Right kidney (tissue), 1 donor: Measurements from ENCODE around the gene KSR1.

Source experiments
- DNase-seq: peaks from one replicate; pipeline ENCODE4 v3.0.0-alpha.2; 2016

KSR1 gene

DNA sequence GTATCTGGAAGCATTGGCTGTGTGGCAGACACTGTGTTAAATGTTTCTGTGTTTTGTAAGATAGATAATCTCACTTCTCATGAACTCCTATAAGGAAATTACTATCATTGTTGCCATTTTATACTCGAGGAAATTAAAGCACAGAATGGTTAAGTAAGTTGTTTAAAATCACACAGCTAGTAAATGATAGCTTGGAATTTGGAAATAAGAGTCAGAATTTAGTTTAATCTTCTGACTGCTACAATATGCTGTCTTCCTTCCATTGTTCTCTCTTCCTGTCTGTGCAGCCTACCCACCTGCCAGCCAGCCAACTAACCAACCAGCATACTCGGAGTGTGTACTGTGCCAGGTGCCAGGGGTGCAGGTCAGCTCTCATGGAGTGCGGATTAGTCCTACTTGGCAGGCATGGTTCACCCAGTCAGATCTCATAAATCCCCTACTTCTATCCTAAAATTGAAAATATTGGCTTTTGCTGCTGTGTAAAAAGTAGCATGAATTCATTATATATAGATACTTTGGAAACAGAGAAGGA is 94.8 kb downstream of the KSR1 start:
- no peak for DNase-seq

DNA sequence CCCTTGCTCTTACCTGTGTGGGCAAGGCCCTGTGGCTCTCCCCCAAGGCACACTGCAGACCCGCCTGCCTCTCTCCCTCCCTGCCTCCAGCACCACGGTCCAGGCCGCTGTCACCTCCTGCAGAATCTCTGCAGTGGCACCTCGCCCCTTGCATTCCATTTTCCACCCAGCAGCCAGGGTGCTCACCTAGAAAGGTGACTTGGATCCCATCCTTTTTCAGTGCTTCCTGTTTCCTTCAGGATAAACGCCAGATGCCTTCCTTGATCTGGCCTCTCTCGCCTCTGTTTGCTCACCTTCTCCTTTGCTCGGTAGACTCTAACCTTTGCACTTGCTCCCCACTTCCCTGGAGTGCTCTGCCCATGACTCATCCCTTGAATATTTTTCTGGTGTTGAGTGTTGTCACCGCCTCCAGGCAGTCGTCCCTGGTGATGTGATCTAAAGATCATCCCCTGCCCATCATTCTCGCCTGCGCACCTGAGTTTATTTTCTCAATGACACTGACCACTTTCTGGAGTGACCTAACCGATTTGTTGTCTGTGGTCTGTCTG is 95.5 kb downstream of the KSR1 start:
- DNase-seq: no peak

DNA sequence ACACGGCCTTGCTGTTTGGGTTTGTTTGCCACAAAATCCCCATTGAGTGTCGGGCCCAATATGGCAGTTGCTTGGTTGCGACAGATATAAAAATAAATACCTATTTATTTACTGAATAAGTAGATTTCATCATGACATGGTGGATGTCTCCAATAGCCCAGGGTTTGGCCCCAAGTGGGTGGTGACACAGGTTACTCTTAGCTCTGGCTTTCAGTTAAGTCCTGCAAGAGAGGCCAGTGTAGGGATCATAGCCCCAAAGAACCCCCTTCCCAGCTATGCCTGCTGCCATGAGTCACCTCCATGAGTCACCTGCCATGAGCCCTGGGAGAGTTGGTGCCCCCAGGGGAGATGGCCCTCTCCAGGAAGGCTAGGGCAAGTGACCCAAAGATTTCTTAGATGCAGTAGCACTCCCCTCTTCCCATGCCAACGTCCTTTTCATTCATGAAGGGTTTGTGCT is 96.1 kb downstream of the KSR1 start:
- no peak for DNase-seq

DNA sequence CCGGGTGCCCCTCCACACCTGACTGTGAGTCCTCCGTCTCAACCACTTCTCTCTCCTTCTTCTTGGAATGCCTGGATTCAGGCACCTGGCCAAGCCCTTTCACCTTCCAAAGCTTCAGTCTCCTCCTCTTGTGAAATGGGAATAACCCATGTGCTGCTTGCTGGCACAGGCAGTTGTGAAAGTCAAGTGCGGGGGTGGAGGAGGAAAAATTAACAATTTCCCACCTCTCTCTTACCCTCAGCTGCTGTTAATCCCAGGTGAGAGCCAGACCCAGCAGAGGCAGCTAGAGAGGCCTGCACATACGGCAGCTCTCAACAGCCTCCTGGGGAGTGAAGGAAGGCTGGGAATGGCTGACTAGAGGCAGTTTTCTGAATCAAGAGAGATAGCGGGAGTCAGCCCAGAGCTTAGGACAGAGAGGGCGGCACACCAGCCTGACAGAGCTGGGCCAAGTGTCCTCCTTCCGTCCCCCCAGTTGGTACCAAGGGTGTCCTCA is 96.8 kb downstream of the KSR1 start:
- DNase-seq: no peak

DNA sequence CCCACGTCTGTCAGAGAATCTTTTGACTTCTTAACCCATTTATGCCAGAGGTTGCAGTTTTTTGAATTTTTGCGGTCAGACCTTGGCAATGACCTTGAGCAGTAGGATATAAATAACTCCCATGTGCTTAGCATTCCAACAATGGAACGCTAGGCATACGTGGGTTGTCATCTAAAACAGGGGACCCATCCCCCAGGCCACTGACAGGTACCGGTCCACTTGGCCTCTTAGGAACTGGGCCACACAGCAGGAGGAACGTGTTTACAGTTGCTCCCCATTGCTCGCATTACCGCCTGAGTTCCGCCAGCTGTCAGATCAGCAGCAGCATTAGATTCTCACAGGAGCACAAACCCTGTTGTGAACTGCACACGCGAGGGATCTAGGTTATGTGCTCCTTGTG is 97.9 kb downstream of the KSR1 start:
- no peak for DNase-seq

DNA sequence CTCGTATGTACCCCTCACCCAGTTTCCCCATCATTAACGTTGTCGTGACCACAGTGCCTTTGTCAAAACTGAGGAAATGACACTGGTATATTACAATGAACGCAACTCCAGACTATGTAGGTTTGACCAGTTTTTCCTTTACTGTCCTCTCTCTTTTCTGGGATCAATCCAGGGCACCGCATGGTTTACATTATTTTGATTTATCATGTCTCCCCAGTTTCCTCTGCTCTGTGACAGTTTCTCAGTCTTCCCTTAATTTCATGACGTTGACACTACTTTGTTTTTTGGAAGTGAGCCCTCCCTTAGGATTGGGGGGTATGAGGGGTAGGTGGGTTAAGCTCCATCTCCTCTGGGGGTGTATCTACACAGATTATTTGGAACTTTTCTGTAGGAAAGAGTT is 98.7 kb downstream of the KSR1 start:
- DNase-seq: no peak

DNA sequence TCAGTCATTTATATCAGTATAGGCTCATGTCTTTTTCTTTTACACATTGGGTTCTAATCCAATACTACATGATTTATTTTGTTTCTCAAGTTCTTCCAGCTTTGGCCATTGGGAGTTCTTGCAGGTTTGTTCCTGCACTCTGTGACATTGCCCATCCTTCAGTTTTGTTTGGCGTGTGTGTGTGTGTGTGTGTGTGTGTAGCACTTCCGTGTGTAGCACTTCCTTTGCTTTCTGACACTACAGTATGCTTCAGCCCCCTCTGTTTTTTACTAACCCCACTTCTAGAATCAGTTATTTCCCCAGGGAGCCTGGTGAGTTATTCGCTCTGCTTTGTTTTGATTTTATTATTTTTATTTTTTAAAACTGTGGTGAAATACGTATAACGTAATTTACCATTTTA is 99.1 kb downstream of the KSR1 start:
- no peak for DNase-seq

DNA sequence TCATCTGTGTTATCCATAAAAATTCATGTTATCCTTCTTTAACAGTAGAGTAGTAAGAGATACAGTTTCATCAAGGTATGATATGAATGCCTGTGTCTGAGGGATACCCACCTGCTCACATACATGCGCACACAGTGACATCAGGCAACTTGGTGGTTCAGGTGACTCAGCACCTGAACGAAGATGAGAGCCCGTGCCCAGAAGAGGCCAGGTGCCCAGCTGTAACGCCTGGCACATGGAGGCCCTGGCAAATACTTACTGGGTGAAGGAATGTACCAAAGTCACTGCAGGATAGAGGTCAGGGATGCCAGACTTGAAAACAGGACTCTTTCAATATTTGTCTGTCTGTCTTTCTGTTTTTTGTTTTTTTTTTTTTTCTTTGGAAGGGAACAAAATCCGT is 102.1 kb downstream of the KSR1 start:
- no peak for DNase-seq

DNA sequence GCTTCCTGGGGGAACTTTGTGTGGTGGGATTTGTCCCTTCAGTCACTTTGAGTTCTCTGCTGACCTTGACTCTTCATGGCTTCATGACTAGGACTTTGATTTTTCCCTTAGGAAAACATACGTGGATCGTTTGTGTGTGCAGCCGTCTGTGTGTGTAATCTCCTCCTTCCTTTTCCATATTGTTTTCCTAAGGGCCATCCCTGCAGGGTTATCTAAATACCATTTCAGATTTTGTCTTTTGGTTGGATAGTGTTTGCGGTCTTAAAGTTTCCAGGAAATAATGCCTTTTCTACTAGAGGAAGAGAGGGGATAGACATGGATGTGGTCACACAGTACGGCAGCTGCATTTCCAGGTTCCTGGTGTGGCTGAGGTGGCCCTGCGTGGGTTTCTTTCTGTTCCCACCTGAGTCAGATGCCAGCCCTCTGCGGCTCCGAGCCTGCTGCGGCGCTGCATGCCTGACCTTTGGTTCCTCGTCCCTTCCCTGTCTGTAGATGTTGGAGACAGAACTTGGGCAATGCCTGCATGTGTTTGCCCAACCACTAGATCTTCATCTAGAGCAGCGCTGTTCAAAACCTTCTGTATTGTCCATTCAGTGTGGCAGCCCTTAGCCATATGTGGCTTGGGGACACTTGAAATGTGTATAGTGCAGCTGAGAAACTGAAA is 102.7 kb downstream of the KSR1 start:
- DNase-seq: no peak

DNA sequence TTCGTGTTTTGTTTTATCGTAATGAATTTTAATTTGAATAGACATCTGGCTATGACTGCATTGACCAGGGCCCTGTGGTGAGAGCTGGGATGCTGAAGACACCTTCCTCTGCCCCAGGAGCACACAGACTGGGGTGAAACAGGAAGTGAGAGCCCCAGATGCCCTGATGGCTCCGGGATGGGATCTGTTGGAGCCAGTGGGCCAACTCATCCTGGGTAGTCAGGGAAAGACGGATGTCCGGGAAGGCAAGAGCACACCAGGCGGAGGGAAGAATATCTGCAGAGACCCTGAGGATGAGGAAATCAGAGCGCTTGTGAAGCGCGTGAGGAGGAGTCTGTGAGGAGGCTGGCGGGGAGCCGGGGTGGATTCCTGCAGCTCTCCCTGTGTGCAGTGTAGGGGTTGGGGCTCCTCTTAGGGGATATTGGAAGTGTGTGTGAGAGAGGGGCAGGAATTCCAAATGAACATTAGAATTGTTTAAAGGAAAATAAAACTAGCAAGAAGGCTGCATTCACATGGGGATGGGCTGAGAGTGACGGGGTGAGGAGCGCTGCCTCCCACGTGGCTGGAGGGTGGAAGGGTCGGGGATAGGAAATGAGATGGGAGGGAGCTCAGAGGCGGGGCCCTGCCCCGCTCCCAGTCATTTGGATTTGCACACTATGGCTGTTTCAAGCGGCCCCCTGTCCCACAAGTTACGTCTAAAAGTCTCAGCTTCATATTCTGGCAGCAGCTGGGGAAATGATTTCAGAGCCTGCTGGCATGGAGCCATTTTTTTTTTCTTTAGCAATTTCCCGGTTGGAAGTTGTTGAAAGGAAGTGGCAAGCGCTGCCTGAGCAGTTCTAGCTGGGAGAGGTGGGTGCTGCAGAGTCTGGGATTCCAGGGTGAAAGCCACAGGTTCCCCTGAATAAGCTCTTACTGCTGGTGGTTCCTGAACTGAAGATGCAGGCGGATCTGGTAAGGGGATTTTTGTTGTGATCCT is 103.5 kb downstream of the KSR1 start:
- DNase-seq: peak; percentile 69

DNA sequence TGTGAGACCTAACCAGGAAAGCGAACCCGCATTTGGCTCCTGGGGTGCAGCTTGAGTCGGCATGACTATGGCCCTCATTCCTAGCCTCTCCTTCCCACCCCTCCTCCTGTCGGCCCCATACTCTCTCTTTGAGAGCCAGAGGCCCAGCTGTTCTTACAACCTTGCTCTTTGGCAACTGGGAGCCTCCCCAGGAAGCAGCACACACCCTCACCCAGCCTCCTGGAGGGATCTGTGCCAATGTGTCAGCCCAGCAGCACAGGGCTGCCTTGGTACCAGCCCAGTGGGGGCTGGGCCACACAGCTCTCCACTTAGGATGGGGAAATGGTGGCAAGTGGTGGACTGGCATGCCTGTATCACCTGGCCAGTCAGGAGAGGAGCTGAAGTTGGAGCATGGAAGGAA is 104.4 kb downstream of the KSR1 start:
- peak; percentile 28 for DNase-seq

DNA sequence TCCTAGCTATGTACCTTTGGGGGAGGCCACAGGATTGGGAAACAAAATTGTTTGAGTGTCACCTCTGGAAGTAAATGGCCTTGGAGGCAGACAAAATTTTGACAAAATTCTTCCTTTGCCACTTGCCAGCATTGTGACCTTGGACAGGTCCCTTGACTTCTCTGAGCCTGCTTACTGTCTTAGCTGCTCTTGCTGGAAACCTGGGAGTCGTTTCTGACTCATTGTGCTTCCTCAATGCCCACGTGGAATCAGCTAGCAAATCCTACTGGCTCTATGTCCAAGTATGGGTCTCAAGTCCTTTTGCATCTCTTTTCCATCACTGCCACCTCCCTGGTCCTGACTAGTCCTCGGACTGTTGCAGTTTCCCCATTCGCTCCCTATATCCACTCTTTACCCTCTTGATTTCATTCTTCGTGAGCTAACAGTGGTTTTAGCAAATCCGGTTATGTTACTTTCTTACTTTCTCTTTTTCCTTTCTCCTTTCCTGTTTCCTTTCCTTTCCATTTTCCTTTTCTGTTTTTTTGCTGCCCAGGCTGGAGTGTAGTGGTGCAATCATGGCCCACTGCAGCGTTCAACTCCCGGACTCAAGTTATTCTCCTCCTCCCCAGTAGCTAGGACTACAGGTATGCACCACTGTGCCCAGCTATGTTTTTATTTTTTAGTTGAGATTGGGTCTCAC is 106.7 kb downstream of the KSR1 start:
- no peak for DNase-seq

DNA sequence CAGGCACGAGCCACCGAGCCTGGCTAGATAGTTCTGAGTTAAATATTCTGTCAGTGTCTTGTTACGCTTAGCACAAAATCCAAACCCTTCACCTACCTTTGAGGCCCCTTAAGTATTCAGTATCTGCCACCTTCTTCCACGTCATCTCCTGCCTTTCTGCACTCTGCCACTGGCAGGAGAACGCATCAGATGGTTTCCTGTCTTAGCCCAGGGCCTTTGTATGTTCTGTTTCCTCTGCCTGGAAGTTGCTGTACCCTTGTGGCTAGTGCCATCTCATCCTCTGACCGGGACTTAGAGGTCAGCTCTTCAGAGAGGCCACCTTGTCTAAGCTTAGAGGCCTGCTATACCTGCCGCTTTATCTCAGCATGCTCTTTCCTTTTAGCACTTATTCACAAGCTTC is 107.3 kb downstream of the KSR1 start:
- DNase-seq: no peak

DNA sequence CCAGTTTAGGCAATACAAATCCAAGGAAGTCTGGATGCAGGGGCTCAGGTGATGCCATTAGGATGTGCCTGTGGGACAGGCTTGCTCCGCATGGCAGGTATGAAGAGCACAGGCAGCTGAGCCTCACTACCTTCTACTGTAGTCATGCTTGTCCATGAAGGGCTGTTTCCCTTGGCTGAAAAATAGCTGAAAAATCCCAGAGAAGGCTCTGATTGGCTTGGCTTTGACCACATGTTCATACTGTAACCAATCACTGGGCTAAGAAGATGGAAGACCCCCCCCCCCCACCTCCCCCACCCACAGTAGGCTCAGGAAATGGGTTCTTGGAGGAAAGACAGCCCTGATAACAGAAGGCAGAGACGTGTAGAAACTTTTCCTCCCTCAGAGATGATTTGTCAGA is 108.2 kb downstream of the KSR1 start:
- DNase-seq: no peak

DNA sequence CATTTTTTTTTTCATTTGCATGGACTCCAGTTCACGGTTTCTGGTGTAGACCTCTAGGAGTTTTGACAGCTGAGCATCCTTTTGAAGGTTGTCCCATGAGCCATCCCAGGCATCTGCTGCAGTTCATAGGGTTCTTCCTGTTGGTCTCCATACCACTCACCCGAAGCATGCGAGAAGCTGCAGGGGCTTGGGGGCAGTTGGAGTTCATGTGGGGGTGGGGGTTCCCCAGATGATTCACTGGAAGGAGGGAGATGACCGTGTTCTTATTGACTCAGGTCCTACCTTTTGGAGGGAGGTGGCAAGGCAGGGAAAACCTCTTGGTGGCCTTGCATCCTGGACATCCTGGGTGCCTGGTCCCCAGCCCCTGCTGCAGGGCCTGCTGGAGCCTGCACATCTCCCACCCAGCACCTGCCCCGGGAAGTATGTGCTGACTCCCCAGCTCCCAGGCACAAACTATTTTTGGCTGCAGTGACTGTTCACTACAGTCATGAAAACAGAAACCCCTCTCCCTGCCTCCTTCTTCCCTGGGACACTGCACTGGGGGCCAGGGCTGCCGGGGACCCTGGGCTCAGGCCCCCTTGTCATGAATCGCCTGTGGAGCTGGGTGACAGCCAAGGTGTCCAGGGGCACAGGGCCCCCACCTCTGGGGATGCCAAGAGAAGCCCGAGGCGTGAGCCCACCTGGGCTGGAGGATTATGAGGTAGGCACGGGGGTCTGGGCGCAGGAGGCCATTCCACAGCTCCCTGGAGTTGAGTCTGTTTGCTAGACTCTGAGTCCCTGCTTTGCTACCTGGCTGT is 109.8 kb downstream of the KSR1 start:
- DNase-seq: no peak

DNA sequence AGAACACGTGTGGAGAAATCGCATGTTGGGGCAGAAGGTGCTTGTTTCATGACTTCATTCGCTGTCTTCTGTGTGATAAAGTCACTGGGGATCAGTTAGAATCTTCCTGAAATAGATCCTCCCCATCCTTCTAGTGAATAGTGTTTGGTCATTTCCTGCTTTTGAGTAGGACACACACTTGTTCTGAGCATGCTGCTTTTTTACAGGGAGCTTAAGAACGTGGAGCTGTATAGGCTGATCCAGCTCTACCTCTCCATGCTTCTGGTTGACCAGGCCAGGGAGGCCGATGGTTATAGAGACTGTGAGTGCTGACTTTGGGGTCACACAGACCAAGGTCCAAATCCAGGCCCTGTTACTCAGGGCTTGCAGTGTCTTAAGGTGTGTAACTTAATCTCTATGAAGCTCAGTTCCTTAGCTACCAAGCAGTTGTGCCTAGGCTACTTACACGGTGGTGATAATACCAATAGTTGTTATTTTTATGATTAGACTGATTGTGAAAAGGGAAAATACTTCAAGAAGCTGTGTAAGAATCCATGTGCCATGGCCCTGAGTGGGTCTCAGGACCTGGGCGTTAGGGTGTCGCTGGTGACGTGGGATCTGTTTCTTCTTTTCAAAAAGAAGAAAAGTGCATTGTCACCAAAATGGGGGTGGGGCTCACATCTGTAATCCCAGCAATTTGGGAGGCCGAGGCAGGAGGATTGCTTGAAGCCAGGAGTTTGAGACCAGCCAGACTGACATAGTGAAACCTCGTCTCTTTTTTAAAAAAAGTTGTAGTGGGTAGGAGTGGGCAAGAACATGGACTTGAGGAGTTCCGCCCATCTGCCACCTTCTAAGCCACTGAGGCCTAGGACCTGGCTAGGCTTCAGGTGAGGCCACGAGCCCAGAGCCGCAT is 110.7 kb downstream of the KSR1 start:
- no peak for DNase-seq

DNA sequence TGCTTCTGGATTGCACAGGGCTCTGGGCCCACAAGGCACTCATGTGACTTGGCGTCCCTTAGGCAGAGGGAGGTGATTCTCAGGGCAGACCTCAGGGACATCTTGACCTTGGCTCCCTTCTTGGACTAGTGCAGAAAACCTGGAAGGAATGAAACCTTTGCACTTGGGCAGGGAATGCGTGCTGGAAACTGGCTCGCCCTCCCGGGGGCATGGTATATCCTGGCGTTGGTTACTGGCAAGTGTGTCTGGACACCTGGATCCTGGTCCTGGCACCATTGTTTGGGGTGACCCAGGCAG is 111.3 kb downstream of the KSR1 start:
- DNase-seq: no peak

DNA sequence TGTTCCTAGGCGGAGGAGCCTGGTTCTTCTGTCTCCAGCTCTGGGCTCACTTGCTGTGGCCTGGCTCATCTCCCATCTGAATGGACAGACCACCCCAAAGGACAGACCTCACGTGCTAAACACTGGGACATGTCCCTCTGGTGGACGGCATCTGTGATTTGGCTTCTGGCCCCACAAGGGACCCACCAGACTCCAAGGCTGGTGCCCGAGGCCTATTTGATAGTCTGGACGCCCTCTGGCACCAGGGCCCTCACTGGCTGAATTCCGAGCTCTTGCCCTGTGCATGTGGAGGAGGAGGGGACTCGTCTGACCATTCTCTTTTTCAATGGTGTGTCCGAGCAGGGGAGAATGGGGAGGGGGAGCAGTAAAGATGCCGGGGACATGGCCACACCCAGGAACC is 112.0 kb downstream of the KSR1 start:
- no peak for DNase-seq

DNA sequence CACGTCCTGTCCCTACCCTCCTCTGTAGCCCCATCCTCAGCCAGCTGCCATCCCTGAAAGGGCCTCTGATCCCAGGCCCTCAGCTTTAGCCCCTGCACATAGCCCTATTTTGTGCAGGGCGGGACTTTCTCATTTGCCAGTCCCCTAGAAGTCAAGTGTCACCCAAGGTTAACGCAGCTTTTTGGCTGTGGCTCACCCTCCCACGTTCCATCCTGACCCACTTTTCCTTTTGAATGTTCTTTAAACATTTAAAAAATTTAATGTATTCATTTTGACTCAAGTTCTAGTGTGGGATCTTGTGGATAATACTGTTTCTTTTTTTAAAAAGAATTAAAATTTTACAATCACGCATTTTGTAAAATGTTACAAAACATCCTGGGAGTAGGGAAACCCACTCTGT is 112.6 kb downstream of the KSR1 start:
- no peak for DNase-seq

DNA sequence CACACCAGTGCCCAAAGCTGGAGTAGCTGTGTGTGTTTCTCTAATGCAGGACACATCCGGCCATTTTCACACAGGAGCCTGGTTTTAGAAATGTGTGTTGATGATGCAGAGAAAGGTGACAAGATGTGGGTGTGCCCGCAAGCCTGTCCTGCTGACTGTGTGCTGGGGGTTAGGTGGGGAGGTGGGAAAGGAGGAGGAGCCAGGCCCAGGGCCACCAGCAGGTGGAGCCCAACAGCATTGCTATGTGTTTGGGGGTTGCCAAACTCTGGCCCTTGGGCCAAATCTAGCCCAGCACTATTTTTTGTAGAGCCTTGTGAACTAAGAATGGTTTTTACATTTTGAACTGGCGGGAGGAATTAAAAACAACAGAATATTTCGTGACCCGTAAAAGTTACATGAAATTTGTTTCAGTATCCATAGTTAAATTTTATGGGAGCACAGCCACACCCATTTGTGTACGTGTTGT is 113.0 kb downstream of the KSR1 start:
- DNase-seq: no peak
